ENCODE measurements around the gene TRMO. TPM values are rescaled to one million over a fixed set of nuclear protein-coding genes. Genes with fewer than 3 reads are reported as not detected.

Gene TRMO
- total RNA-seq, 1 experiment from 2014 or later: 8.6 TPM

DNA sequence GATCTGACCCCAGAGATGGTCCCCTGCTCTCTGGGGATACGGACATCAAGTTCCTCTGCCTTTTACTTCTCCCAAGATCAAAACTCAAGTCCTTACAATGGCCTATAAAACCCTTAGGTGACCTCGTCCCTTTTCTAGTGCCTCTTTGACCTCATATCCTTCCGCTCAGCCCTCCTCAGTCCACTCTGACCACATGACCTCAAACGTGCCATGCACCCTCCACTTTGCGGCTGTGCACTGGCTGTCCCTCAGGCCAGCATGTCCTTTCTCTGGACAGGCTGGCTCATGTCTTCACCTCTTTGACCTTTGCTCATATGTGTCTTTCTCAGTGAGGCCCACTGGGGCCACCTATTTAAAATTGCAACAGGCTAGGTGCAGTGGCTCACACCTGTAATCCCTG is 14.7 kb downstream of the TRMO start:
- H3K79me2 ChIP-seq (ENCODE audit: insufficient read depth, low read length): no peaks in the 10 kb centered on the region
- Mint-ChIP-seq H3K4me1 (no peaks in the 10 kb centered on the region), H3K36me3 (ENCODE audit: insufficient read depth in 1 of 3, low read depth in 3 of 3) (peaks cover 0 to 16% (median 6%) of the 10 kb centered on the region in 3 experiments; a peak in 2 of 7 replicates), H3K4me3 (no peak overlapping the region), H3K9me3 (no peaks in the 10 kb centered on the region), H3K27me3 (ENCODE audit: low read depth) (no peaks in the 10 kb centered on the region), H3K27ac (no peak overlapping the region)
- TF ChIP-seq, protein P1, sequence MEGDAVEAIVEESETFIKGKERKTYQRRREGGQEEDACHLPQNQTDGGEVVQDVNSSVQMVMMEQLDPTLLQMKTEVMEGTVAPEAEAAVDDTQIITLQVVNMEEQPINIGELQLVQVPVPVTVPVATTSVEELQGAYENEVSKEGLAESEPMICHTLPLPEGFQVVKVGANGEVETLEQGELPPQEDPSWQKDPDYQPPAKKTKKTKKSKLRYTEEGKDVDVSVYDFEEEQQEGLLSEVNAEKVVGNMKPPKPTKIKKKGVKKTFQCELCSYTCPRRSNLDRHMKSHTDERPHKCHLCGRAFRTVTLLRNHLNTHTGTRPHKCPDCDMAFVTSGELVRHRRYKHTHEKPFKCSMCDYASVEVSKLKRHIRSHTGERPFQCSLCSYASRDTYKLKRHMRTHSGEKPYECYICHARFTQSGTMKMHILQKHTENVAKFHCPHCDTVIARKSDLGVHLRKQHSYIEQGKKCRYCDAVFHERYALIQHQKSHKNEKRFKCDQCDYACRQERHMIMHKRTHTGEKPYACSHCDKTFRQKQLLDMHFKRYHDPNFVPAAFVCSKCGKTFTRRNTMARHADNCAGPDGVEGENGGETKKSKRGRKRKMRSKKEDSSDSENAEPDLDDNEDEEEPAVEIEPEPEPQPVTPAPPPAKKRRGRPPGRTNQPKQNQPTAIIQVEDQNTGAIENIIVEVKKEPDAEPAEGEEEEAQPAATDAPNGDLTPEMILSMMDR (conservative IDR thresholded peaks at IDR 0.05): no peak
- no peak overlapping the region for H3K56ac ChIP-seq (ENCODE audit: insufficient read length, low read depth, low read length)
- H4K91ac ChIP-seq (ENCODE audit: insufficient read length, low read depth, low read length): no peak overlapping the region
- H3T11ph ChIP-seq (ENCODE audit: low read length): no peak overlapping the region
- no peak overlapping the region for H3K27ac ChIP-seq (ENCODE audit: insufficient read length, low read depth, low read length)
- no peak overlapping the region for H2BK20ac ChIP-seq (ENCODE audit: low read depth, low read length, poor library complexity, severe bottlenecking)
- no peak overlapping the region for H2AFZ ChIP-seq (ENCODE audit: low read length)
- no peak overlapping the region for H3K4me2 ChIP-seq (ENCODE audit: insufficient read depth, insufficient read length, low read length)
- H2BK5ac ChIP-seq (ENCODE audit: insufficient read length, low read length): no peak overlapping the region
- no peak overlapping the region for H3K23ac ChIP-seq (ENCODE audit: insufficient read length, low read depth, low read length)
- H3K4me1 ChIP-seq (ENCODE audit: insufficient read depth, low read length): no peaks in the 10 kb centered on the region
- no peak overlapping the region for H3K18ac ChIP-seq (ENCODE audit: insufficient read length, low read depth, low read length)
- H3K79me1 ChIP-seq (ENCODE audit: insufficient read depth, low read depth, low read length, poor library complexity, severe bottlenecking): no peaks in the 10 kb centered on the region
- H2BK12ac ChIP-seq (ENCODE audit: insufficient read length, low read depth, low read length): no peak overlapping the region
- H3K9ac ChIP-seq (ENCODE audit: extremely low read depth, insufficient read length, low read length): no peak overlapping the region
- no peak overlapping the region for H2AK5ac ChIP-seq (ENCODE audit: insufficient read length, low read length)
- no peaks in the 10 kb centered on the region for H3K23me2 ChIP-seq (ENCODE audit: insufficient read length, low read depth, low read length, poor library complexity, severe bottlenecking)
- no peak overlapping the region for H3K4ac ChIP-seq (ENCODE audit: low read depth, low read length)
- no peaks in the 10 kb centered on the region for H3K27me3 ChIP-seq (ENCODE audit: insufficient read depth, low read length)
- no peaks in the 10 kb centered on the region for H3K9me3 ChIP-seq (ENCODE audit: control insufficient read depth, low read depth, low read length)
- no peak overlapping the region for H2BK120ac ChIP-seq (ENCODE audit: low read depth, low read length, poor library complexity, severe bottlenecking)
- no peak overlapping the region for H4K5ac ChIP-seq (ENCODE audit: insufficient read length, low read depth, low read length)
- H4K20me1 ChIP-seq (ENCODE audit: control insufficient read depth, insufficient read depth, insufficient read length): no peaks in the 10 kb centered on the region
- no peak overlapping the region for H3K14ac ChIP-seq (ENCODE audit: insufficient read depth, low read length)
- H4K8ac ChIP-seq (replicated peaks; ENCODE audit: insufficient read length, low read depth, low read length): no peak overlapping the region
- H2BK15ac ChIP-seq (ENCODE audit: low read depth, low read length): no peak overlapping the region
- DNase-seq: no peak
- WGBS (ENCODE audit: extremely low coverage, insufficient read length, low lambda C conversion rate): no CpG with 5 or more reads among the region's 5 CpGs

Data from H9 (cell line).